Liver (tissue), 9 donors: ENCODE measurements around the gene ECSIT. TPM values are rescaled to one million over a fixed set of nuclear protein-coding genes. Genes with fewer than 3 reads are reported as not detected.

Experiments used
- DNase-seq: peaks from one replicate; pipeline ENCODE4 v3.0.0-alpha.2; 2017; ENCODE audit warnings: low spot score
- H3K27ac ChIP-seq, 2 donors: one replicate each; pipeline ENCODE4 v1.7.0; 2013; ENCODE audit warnings: inconsistent platforms in 2 of 2, low read length in 2 of 2, control low read depth in 1 of 2, low read depth in 1 of 2, mild to moderate bottlenecking in 1 of 2
- H3K27me3 ChIP-seq, 4 donors: one replicate each; pipeline versions ENCODE4 v1.6.1 to v1.7.0; 2013; ENCODE audit warnings: low read length in 3 of 4, inconsistent platforms in 1 of 4, mild to moderate bottlenecking in 1 of 4, moderate library complexity in 1 of 4; ENCODE audit not compliant: control insufficient read depth in 4 of 4, insufficient read depth in 4 of 4
- H3K36me3 ChIP-seq, 4 donors: one replicate each; pipeline versions ENCODE4 v1.6.1 to v1.7.0; 2013; ENCODE audit warnings: low read length in 3 of 4, mild to moderate bottlenecking in 3 of 4, low read depth in 1 of 4, moderate library complexity in 1 of 4; ENCODE audit not compliant: control insufficient read depth in 4 of 4, insufficient read depth in 3 of 4
- H3K4me1 ChIP-seq, 4 donors: one replicate each; pipeline versions ENCODE4 v1.6.1 to v1.7.0; 2013; ENCODE audit warnings: low read length in 3 of 4, mild to moderate bottlenecking in 3 of 4, moderate library complexity in 1 of 4; ENCODE audit not compliant: control insufficient read depth in 4 of 4, insufficient read depth in 4 of 4
- H3K4me3 ChIP-seq, 3 donors: one replicate each; pipeline versions ENCODE4 v1.6.1 to v1.7.0; 2013; ENCODE audit warnings: low read length in 3 of 3, control low read depth in 1 of 3, low read depth in 1 of 3, mild to moderate bottlenecking in 1 of 3
- H3K9ac ChIP-seq, 2 donors: one replicate each; pipeline ENCODE4 v1.7.0; 2013; ENCODE audit warnings: low read length in 2 of 2, mild to moderate bottlenecking in 2 of 2, moderate library complexity in 2 of 2, control low read depth in 1 of 2, low read depth in 1 of 2
- H3K9me3 ChIP-seq, 4 donors: one replicate each; pipeline versions ENCODE4 v1.6.1 to v1.7.0; 2013; ENCODE audit warnings: low read length in 3 of 4; ENCODE audit not compliant: control insufficient read depth in 4 of 4
- ATF3 ChIP-seq: IDR thresholded peaks from 2 replicates; pipeline ENCODE4 v1.6.1; 2016; ENCODE audit warnings: antibody characterized with exemption
- CTCF ChIP-seq: fragments of 150-350 bp; IDR thresholded peaks from 2 replicates; pipeline ENCODE4 v1.5.1; 2017; ENCODE audit warnings: improper control_type of control experiment, low read depth, low read length; ENCODE audit not compliant: missing input control
- EGR1 ChIP-seq, 2 donors: IDR thresholded peaks; 2 replicates each; pipeline ENCODE4 v1.6.1; 2016 to 2018; ENCODE audit warnings: antibody characterized with exemption in 2 of 2, low read depth in 2 of 2
- FOXA1 ChIP-seq: IDR thresholded peaks from 2 replicates; pipeline ENCODE4 v1.6.1; 2016; ENCODE audit warnings: antibody characterized with exemption
- FOXA2 ChIP-seq: IDR thresholded peaks from 2 replicates; pipeline ENCODE4 v1.6.1; 2016; ENCODE audit warnings: antibody characterized with exemption
- GABPA ChIP-seq, 2 donors: IDR thresholded peaks in 1 of 2; conservative IDR thresholded peaks in 1 of 2; 2 replicates each; pipeline ENCODE4 v1.6.1; 2016; ENCODE audit warnings: antibody characterized with exemption in 2 of 2, mild to moderate bottlenecking in 1 of 2, moderate library complexity in 1 of 2
- HNF4A ChIP-seq, 2 donors: conservative IDR thresholded peaks; 2 replicates each; pipeline ENCODE4 v1.6.1; 2016; ENCODE audit warnings: antibody characterized with exemption in 2 of 2, mild to moderate bottlenecking in 2 of 2
- HNF4G ChIP-seq: IDR thresholded peaks from 2 replicates; pipeline ENCODE4 v1.6.1; 2016; ENCODE audit warnings: antibody characterized with exemption
- JUND ChIP-seq, 2 donors: IDR thresholded peaks; 2 replicates each; pipeline ENCODE4 v1.6.1; 2016; ENCODE audit warnings: antibody characterized with exemption in 2 of 2
- MAX ChIP-seq: IDR thresholded peaks from 2 replicates; pipeline ENCODE4 v1.6.1; 2016; ENCODE audit warnings: antibody characterized with exemption
- NR2F2 ChIP-seq: IDR thresholded peaks from 2 replicates; pipeline ENCODE4 v1.6.1; 2016; ENCODE audit warnings: antibody characterized with exemption
- RAD21 ChIP-seq, 2 donors: IDR thresholded peaks; 2 replicates each; pipeline ENCODE4 v1.6.1; 2016; ENCODE audit warnings: antibody characterized with exemption in 2 of 2, mild to moderate bottlenecking in 2 of 2
- RXRA ChIP-seq, 2 donors: IDR thresholded peaks; 2 replicates each; pipeline ENCODE4 v1.6.1; 2017 to 2018; ENCODE audit warnings: antibody characterized with exemption in 2 of 2, mild to moderate bottlenecking in 1 of 2
- SP1 ChIP-seq: IDR thresholded peaks from 2 replicates; pipeline ENCODE4 v1.6.1; 2018; ENCODE audit warnings: antibody characterized with exemption, mild to moderate bottlenecking
- TAF1 ChIP-seq: conservative IDR thresholded peaks from 2 replicates; pipeline ENCODE4 v1.6.1; 2016; ENCODE audit warnings: antibody characterized with exemption, mild to moderate bottlenecking
- YY1 ChIP-seq: IDR thresholded peaks from 2 replicates; pipeline ENCODE4 v1.6.1; 2016; ENCODE audit warnings: antibody characterized with exemption, mild to moderate bottlenecking
- ZBTB33 ChIP-seq: IDR thresholded peaks from 2 replicates; pipeline ENCODE4 v1.6.1; 2016; ENCODE audit warnings: antibody characterized with exemption
- WGBS: extraction: QIAGEN DNeasy Blood & Tissue Kit; methylation state at CpG from one replicate; pipeline ENCODE4 v1.1.7; 2013; 5-methylcytosine and 5-hydroxymethylcytosine counted together
- polyA plus RNA-seq, 2 donors: library from polyadenylated mRNA; stranded (reverse) in 1 of 2; unstranded in 1 of 2; fragments of 200-250 nt in 1 of 2; fragments of >200 nt in 1 of 2; fragmentation: Nextera tagmentation in 1 of 2; extraction: Ambion mirVana in 1 of 2; gene quantifications; one replicate each; pipeline versions ENCODE4 v1.2.1 to v1.2.3, GENCODE V29; 2013 to 2015
- total RNA-seq, 2 donors: library from RNA; depleted of rRNA; stranded (reverse); fragments of >200 nt; gene quantifications; one replicate each; pipeline ENCODE4 v1.2.3, GENCODE V29; 2014
- donor health status: healthy.
- donor health status: healthy.
- donor health status: healthy.
- donor health status: healthy.
- donor health status: healthy.

ECSIT gene
- total and polyA plus RNA-seq, 4 donors, result 20.5 to 37.4 (median 31.0) TPM

- WGBS, result 83% methylated on average over 11 of the region's 11 CpGs
These were observed 64.3 kb downstream of the ECSIT start for GRCh38 chr19:11464333-11465265.

GRCh38 chr19:11463391-11463790 is 65.5 kb downstream of the ECSIT start:
- no peak for DNase-seq
- TF ChIP-seq HNF4A (conservative IDR thresholded peaks at IDR 0.05), result no peak
- no peak for TF ChIP-seq YY1
- no peak for TF ChIP-seq HNF4G
- 70% methylated on average over 12 of the region's 12 CpGs for WGBS

More at GRCh38 chr19:11464333-11465265, 64.3 kb downstream of the ECSIT start:
- H3K4me1 ChIP-seq, result no peaks in the 10 kb centered on the region
- H3K27ac ChIP-seq, result no peak overlapping the region
- TF ChIP-seq HNF4G (no peak), EGR1 (IDR thresholded peaks at IDR 0.05; ENCODE audit: low read depth in 2 of 2) (no peak), ZBTB33 (no peak), RAD21 (IDR thresholded peaks at IDR 0.05) (no peak), CTCF (no peak), FOXA2 (no peak), TAF1 (no peak), JUND (IDR thresholded peaks at IDR 0.05) (no peak), NR2F2 (no peak), HNF4A (conservative IDR thresholded peaks at IDR 0.05) (no peak)
- H3K27me3 ChIP-seq, result no peaks in the 10 kb centered on the region
- H3K9ac ChIP-seq, result no peak overlapping the region
- no peaks in the 10 kb centered on the region for H3K36me3 ChIP-seq
- no peak for DNase-seq
- no peak overlapping the region for H3K4me3 ChIP-seq
- H3K9me3 ChIP-seq, result no peaks in the 10 kb centered on the region

GRCh38 chr19:11461453-11461852 is 67.5 kb downstream of the ECSIT start:
- no peak overlapping the region for H3K4me3 ChIP-seq
- H3K9me3 ChIP-seq, result no peaks in the 10 kb centered on the region
- H3K27ac ChIP-seq, result no peak overlapping the region
- H3K36me3 ChIP-seq, result no peaks in the 10 kb centered on the region
- DNase-seq, result no peak
- H3K4me1 ChIP-seq, result no peaks in the 10 kb centered on the region
- 62% methylated on average over 2 of the region's 2 CpGs for WGBS
- no peak overlapping the region for H3K9ac ChIP-seq
- H3K27me3 ChIP-seq, result no peaks in the 10 kb centered on the region
- no peak for TF ChIP-seq TAF1
- no peak for TF ChIP-seq HNF4G
- no peak for TF ChIP-seq ZBTB33
- no peak for TF ChIP-seq EGR1 (IDR thresholded peaks at IDR 0.05; ENCODE audit: low read depth in 2 of 2)
- no peak for TF ChIP-seq YY1
- TF ChIP-seq ATF3, result no peak
- no peak for TF ChIP-seq SP1
- no peak for TF ChIP-seq NR2F2
- no peak for TF ChIP-seq RXRA (IDR thresholded peaks at IDR 0.05)
- no peak for TF ChIP-seq GABPA (IDR thresholded peaks at IDR 0.05 in 1 of 2, conservative IDR thresholded peaks at IDR 0.05 in 1 of 2)
- no peak for TF ChIP-seq JUND (IDR thresholded peaks at IDR 0.05)
- TF ChIP-seq FOXA2, result no peak
- no peak for TF ChIP-seq CTCF
- no peak for TF ChIP-seq MAX
- no peak for TF ChIP-seq FOXA1
- TF ChIP-seq HNF4A (conservative IDR thresholded peaks at IDR 0.05), result no peak

More at GRCh38 chr19:11463391-11463790, 65.5 kb downstream of the ECSIT start:
- no peak overlapping the region for H3K9ac ChIP-seq
- H3K4me3 ChIP-seq, result no peak overlapping the region
- no peak overlapping the region for H3K27ac ChIP-seq
- H3K27me3 ChIP-seq, result no peaks in the 10 kb centered on the region
- no peaks in the 10 kb centered on the region for H3K9me3 ChIP-seq
- no peaks in the 10 kb centered on the region for H3K36me3 ChIP-seq
- H3K4me1 ChIP-seq, result no peaks in the 10 kb centered on the region
